ENCODE data around the gene ANKRD33B.
"Not testable (repeated sequence)": the region's sequence is repeated elsewhere in the genome, so short reads cannot be mapped to it uniquely, and the experiment has no call there.

Gene ANKRD33B

DNA sequence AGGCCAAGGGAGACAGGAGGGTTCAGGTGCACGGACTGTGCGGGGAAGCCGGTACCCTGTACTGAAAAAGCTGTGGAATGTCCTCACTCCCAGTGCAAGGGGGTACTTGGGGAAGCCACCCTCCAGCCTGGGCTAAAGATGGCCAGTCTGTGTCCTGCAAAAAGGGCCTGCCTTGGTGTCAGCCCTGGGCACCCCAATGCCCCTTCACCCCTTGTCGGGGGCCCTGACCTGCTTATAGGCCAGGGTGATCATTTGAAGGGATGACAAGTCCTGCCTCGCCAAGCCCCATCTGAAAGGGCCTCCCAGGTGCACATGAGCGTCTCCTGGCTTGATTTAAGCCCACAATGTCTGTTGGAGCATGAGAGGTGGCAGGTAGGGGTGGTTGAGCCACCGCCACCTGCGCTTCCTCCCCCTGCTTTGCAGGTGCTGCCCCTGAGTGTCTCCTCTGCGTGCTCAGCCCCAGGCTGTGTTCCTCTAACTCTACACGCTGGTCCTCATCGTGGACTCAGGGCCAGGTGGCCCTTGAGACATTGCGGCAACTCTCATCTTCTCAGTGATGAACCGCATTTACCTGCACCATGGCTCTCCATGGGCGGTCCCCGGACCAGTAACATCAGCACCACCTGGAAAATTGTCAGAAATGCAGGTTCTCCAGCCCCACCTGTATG is 97.0 kb downstream of the ANKRD33B start:
- no peak for DNase-seq (ENCODE audit: low spot score)

DNA sequence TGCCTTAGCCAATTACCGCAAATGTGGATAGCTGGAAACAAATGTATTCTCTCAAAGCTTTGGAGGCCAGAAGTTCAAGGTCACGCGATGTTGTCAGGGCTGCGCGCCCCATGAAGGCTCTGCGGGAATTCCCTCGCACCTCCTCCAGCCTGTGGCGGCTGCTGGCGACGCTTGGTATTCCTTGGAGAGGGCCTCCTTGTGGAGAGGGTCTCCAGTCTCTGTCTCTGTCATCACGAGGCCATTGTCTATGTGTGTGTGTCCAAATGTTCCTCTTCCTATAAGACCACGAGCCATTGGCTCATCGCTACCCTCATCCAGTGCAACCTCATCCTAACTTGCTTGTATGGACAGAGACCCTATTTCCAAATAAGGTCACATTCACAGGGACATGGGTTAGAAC is 97.5 kb downstream of the ANKRD33B start:
- DNase-seq (ENCODE audit: low spot score), result no peak

- DNase-seq (ENCODE audit: low spot score), result no peak
Observed at GRCh38 chr5:10662083-10662482, 98.2 kb downstream of the ANKRD33B start.

GRCh38 chr5:10662661-10663488 is 99.0 kb downstream of the ANKRD33B start:
- no peak for DNase-seq (ENCODE audit: low spot score)

DNA sequence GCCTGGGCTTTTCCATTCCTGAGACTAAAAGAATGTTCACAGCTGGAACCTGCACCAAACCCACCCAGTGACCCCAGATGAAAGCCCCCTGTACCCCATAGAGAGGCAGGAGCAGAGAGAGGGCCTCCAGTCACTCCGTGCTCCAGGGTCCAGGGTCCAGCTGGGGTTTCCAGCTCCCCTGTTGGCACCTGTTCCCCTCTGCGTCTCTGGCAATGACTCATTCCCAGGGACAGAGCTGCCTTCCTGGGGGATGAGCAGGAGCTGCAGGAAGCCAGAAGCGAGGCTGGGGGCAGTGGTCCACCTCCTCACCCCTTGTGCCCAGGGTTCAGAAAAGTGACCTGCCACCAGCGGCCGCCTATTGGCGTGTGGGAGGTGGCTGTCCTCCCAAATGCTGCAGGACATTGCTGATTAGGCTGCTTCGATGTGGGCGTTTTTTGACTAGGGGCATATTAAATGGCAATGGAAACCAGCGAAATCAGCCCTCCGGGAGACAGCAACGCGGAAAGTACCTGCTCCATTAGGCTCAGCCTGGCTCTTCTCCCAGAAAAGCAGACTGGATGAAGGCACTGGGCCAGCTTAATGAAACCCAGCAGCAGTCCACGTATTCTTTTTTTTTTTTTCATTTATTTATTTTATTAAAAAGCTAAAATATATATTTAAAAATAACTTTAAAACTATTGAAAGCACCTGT is 99.8 kb downstream of the ANKRD33B start:
- peak; percentile 55 for DNase-seq (ENCODE audit: low spot score)

DNA sequence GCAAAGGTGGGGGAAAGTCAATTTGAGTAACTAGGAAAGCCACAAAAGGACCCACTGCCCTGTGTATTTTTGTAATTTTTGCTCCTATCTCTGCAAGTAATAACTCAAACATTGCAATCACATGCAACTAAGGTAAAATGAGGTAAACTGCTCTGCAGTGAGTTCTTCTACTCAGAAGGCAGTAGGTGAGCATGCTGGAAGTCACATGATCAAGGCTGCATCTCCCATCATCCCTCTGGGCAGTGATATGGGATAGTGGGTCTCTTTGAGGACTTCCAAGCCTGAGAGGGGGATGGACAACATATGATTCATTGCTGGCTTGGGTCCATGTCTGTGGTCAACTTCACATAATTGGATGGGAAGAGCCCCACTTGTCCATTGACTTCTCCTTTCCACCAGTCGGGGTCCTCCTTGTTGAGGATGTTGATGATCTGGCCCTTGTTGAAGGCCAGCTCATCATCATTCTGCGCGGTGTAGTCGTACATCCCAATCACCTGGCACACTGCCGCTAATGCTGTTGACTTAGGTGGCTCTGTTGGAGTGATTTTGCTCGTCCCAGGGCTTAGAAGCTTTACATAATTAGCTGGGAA is 100.4 kb downstream of the ANKRD33B start:
- not testable (repeated sequence) for DNase-seq (ENCODE audit: low spot score)

GRCh38 chr5:10665799-10666198 is 101.9 kb downstream of the ANKRD33B start:
- DNase-seq (ENCODE audit: low spot score), result no peak

- no peak for DNase-seq (ENCODE audit: low spot score)
Observed at GRCh38 chr5:10666531-10667299, 102.8 kb downstream of the ANKRD33B start.

DNA sequence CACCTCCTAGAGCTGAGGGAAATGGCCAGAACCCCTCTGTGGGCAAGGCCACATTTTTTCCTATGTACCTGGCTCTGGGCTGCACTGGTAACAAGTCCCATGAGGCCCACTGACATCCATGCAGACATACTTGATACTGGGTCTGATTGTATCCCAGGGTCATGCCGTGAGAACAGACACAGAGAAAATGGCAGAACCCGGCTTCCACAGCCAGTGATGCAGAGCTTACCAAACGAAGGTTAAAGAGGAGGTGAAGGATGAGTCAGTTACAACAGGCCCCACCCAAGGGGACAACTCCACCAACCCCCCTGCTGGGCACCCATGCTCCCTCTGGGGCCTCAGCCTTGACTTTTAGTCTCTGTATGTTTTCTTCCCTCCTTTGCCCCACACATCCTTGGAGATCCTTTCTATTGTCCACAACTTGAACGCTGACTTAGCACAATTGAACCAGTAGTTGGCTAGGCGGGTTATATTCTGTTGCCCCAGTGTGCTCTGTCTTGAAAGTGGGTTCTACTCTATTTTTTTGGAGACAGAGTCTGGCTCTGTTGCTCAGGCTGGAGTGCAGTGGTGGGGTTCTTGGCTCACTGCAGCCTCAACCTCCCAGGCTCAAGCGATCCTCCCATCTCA is 103.7 kb downstream of the ANKRD33B start:
- DNase-seq (ENCODE audit: low spot score), result no peak

GRCh38 chr5:10668697-10669096 is 104.8 kb downstream of the ANKRD33B start:
- DNase-seq (ENCODE audit: low spot score), result no peak

DNA sequence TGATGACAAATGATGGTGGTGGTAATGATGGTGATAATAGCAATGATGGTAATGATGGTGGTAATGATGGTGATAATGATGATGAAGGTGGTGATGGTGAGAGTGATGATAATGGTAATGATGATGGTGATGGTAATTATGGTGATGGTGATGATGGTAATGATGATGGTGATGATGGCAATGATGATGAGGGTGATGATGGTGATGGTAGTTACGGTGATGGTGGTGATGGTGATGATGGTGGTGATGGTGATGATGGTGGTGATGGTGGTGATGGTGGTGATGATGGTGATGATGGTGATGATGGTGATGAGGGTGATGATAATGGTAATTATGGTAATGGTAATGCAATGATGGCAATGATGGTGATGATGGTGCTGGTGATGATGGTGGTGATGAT is 106.1 kb downstream of the ANKRD33B start:
- no peak for DNase-seq (ENCODE audit: low spot score)

- no peak for DNase-seq (ENCODE audit: low spot score)
Observed at GRCh38 chr5:10671041-10672008, 107.5 kb downstream of the ANKRD33B start.

DNA sequence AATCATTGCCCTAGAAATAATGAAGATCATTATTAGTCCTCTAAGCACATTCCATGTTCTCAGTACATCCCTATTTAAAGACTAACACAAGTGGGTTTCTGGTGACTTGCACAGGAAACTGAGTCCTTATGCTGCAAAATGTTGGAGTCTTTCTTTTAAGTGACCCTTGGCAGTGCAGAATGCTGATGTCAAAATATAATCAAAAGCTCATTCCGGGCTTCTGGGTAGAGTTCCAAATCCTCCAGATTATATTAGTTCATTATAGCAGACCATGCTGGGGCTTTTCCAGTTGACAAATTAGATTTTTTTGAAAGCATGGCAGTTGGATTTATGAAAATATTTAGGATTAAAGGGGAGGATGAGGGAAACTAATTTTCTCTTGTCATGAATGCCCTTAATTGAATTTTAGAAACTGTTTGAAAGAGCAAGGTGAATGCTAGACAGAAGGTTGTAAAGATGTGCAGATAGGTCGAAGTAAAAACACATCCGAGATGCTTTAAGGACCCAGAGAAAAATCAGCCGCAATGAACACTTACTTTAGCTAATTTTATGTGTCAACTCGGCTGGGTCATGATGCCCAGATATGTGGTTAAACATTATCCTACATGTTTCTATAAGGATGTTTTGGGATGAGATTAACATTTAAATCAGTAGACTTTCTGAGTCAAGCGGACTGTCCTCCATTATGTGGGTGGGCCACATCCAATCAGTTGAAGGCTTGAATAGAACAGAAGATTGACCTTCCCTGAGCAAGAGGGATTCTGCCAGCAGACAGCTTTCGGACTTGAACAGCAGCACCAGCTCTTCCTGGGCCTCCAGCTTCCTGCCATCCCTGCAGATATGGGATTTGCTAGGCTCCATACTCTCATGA is 108.5 kb downstream of the ANKRD33B start:
- no peak for DNase-seq (ENCODE audit: low spot score)

- DNase-seq (ENCODE audit: low spot score), result no peak
Observed at GRCh38 chr5:10673017-10673389, 109.1 kb downstream of the ANKRD33B start.

GRCh38 chr5:10673407-10673806 is 109.5 kb downstream of the ANKRD33B start:
- DNase-seq (ENCODE audit: low spot score), result no peak

GRCh38 chr5:10674096-10674495 is 110.2 kb downstream of the ANKRD33B start:
- DNase-seq (ENCODE audit: low spot score), result no peak

DNA sequence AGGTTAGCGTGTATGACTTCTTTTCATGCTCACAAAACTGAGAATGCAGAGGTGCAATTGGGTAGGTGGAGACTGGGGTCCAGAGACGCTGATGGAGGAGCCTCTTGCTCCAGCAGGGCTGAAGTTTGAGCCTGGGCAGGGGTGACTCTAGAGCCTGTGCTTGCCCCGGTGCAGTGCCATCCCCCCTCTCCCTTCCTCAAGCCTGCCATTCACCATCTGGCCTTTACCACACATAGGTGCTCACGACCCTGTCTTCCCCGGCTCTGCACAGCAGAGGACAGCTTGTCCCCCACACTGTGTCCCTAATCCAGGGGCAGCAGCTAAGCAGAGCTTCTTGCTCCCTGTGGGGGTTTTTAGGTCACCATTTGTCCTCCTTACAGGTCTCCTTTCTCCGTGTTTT is 110.7 kb downstream of the ANKRD33B start:
- no peak for DNase-seq (ENCODE audit: low spot score)

- DNase-seq (ENCODE audit: low spot score), result no peak
Observed at GRCh38 chr5:10675177-10675700, 111.4 kb downstream of the ANKRD33B start.

DNA sequence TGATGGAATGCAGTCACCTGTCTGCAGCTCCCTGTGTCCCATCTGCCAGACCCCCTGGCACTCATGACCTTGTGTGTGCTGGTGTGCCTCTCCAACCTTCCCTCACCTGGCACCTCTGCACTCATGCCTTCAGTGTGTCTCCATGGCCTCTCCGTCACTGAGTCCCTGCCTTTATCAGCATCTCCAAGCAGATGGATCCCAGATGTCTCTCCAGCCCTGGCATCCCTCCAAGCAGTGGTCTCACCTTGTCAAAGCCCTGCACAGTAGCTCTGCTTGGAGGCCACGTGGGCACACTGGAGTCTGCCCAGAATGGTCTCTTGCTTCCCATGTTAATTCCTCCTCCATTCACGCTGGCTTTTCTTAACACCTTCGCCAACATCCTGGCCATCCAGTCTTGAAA is 112.4 kb downstream of the ANKRD33B start:
- no peak for DNase-seq (ENCODE audit: low spot score)
